ENCODE data around the gene DOC2B. TPM values are rescaled to one million over a fixed set of nuclear protein-coding genes. Genes with fewer than 3 reads are reported as not detected.
A peak's percentile ranks its signal among the peaks of the same experiment; 100 is the strongest.

DOC2B gene
- total RNA-seq (under 1 TPM; 0.08 to 0.34 TPM), total RNA-seq (0 to 5.9 (median 0.13) reads per million in 172 experiments)
- 0.16 TPM for polyA plus RNA-seq (2013, experiment 1 of 2)
- 0.15 TPM for polyA plus RNA-seq (2013, experiment 2 of 2)

DNA sequence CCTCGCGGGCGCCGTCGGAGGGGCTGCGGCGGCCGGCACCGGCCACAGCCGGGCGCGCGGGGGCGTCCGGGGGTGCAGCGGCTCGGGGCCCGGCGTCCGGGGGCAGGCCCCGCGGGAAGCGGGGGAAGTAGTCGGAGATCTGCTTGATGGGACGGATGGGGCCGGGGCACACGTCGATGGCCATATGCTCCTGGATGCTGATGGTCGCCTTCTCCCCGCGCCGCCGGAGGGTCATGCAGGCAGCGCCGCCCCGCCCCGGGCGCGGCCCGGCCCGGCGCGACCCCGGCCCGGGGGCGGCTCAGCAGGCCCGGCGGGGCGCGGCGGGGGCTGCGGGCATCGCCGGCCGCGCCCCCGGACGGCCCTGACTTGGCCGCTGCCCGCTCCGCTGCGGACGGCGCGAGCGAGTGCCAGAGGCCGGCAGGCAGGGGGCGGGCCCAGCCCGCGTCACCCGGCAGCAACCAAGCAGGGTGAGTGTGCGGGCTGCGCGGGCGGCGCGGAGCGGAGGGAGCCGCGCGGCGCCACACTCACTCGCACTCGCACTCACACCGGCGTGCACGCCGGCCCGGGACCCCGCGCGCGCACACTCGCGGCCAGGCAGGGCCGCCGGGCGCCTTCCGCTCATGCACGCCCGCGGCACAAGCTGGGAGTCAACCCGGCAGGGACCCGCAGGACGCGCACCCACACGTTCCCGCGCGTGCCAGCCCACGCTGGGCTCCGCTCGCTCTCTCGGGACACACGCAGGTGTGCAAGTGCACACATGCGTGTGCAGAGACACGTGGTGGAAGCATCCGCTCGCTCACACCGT lies at the start of gene DOC2B:
Gene DOC2B, minus strand, starts transcription at position 406 of the 805 bp plus-strand sequence. Its CDS starts 171 bp downstream, at position 235.
- ATAC-seq (ENCODE audit: poor library complexity) (no peak), DNase-seq (peak in 4 of 14 experiments; percentile 4 to 39 (median 23))
- Histone ChIP-seq H3K4me3 (ENCODE audit: low read length) (no peak within 1 kb of the TSS), H3K4me1 (ENCODE audit: insufficient read depth, low read length) (peaks cover 2% of the 10 kb centered on the region), H3K9me3 (ENCODE audit: control insufficient read depth in 1 of 2, insufficient read depth in 1 of 2, low read length in 2 of 2) (peaks cover 0 to 19% of the 10 kb centered on the region in 2 experiments), H3K27ac (ENCODE audit: low read depth in 1 of 2, low read length in 2 of 2) (no peak within 1 kb of the TSS), H3K36me3 (ENCODE audit: insufficient read depth, low read length) (no peaks in the 10 kb centered on the region), H3K27me3 (ENCODE audit: control insufficient read depth in 1 of 2, insufficient read depth in 2 of 2, low read length in 2 of 2) (peaks cover 34 to 54% of the 10 kb centered on the region in 2 experiments)
- no peak within 1 kb of the TSS for H3K4me3 Mint-ChIP-seq
- no peak for TF ChIP-seq CTCF (IDR thresholded peaks at IDR 0.05)
- intact Hi-C loops (cut with DNase I, micrococcal nuclease) = no loop called here
- no peaks in the 10 kb centered on the region for H3K36me3 Mint-ChIP-seq (ENCODE audit: low read depth)
- CTCF ChIA-PET = no interaction called here
- POLR2A ChIA-PET = no interaction called here
- H3K9me3 Mint-ChIP-seq = no peaks in the 10 kb centered on the region
- peaks cover 64% of the 10 kb centered on the region for H3K27me3 Mint-ChIP-seq
- no peak within 1 kb of the TSS for H3K27ac Mint-ChIP-seq
- no peaks in the 10 kb centered on the region for H3K4me1 Mint-ChIP-seq (ENCODE audit: low read depth)

GRCh38 chr17:230395-230770 lies 48.9 kb upstream of the DOC2B start:
- CTCF ChIA-PET = no interaction called here
- ATAC-seq (ENCODE audit: poor library complexity) (no peak), DNase-seq (no peak)
- Mint-ChIP-seq H3K4me1 (ENCODE audit: low read depth) (no peaks in the 10 kb centered on the region), H3K9me3 (no peaks in the 10 kb centered on the region), H3K27me3 (no peaks in the 10 kb centered on the region), H3K4me3 (no peak overlapping the region), H3K27ac (no peak overlapping the region), H3K36me3 (ENCODE audit: low read depth) (no peaks in the 10 kb centered on the region)
- TF ChIP-seq CTCF (IDR thresholded peaks at IDR 0.05) = no peak
- no peak overlapping the region for H3K27ac ChIP-seq (ENCODE audit: low read depth in 1 of 2, low read length in 2 of 2)
- H3K4me3 ChIP-seq (ENCODE audit: low read length) = no peak overlapping the region
- no peaks in the 10 kb centered on the region for H3K36me3 ChIP-seq (ENCODE audit: insufficient read depth, low read length)
- intact Hi-C loops (cut with DNase I, micrococcal nuclease) = no loop called here
- no peaks in the 10 kb centered on the region for H3K4me1 ChIP-seq (ENCODE audit: insufficient read depth, low read length)
- H3K9me3 ChIP-seq (ENCODE audit: control insufficient read depth in 1 of 2, insufficient read depth in 1 of 2, low read length in 2 of 2) = peaks cover 0 to 7% of the 10 kb centered on the region in 2 experiments
- no peaks in the 10 kb centered on the region for H3K27me3 ChIP-seq (ENCODE audit: control insufficient read depth in 1 of 2, insufficient read depth in 2 of 2, low read length in 2 of 2)
- POLR2A ChIA-PET = no interaction called here

DNA sequence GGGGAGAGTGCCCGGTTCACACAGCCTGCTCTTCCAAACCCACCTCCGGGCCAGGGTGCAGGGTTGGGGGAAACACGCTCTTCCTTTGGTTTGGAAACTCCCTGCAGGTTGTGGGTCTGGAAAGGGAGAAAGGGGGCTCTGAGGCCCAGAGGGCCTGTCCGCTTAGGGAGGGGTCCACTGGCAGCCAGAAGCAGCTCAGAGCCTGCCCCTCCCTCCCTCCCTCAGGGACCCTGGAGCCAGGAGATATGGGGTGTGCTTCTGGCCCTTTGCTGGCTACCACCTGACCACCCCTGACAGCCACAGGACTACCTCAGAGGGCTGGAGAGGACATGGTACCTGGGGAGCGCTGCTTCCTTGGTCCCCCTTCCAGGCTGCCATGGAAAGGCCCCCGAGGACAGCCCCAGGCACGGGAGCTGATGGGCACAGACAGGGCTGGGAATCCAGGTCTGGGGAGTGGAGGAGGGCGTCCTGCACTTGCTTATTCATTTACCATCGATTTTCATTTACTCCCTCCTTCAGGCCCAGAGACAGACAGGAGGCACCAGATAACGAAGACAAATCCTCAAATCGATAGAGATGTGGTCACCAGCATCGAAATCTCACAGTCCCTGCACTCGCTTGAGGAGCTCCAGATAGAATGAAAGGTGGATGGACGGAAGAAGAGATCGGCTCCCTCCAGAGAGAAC lies 48.4 kb upstream of the DOC2B start:
- H3K4me1 Mint-ChIP-seq (ENCODE audit: low read depth) = no peaks in the 10 kb centered on the region
- CTCF ChIA-PET = no interaction called here

More for the DNA sequence above, 48.4 kb upstream of the DOC2B start:
- H3K4me3 Mint-ChIP-seq = no peak overlapping the region
- Histone ChIP-seq H3K4me3 (ENCODE audit: low read length) (no peak overlapping the region), H3K27ac (ENCODE audit: low read depth in 1 of 2, low read length in 2 of 2) (no peak overlapping the region), H3K4me1 (ENCODE audit: insufficient read depth, low read length) (no peaks in the 10 kb centered on the region), H3K9me3 (ENCODE audit: control insufficient read depth in 1 of 2, insufficient read depth in 1 of 2, low read length in 2 of 2) (peaks cover 0 to 2% of the 10 kb centered on the region in 2 experiments), H3K27me3 (ENCODE audit: control insufficient read depth in 1 of 2, insufficient read depth in 2 of 2, low read length in 2 of 2) (no peaks in the 10 kb centered on the region), H3K36me3 (ENCODE audit: insufficient read depth, low read length) (no peaks in the 10 kb centered on the region)
- no peaks in the 10 kb centered on the region for H3K9me3 Mint-ChIP-seq
- no peak for TF ChIP-seq CTCF (IDR thresholded peaks at IDR 0.05)
- H3K27ac Mint-ChIP-seq = no peak overlapping the region
- H3K36me3 Mint-ChIP-seq (ENCODE audit: low read depth) = no peaks in the 10 kb centered on the region
- ATAC-seq (ENCODE audit: poor library complexity) = no peak
- POLR2A ChIA-PET = no interaction called here
- H3K27me3 Mint-ChIP-seq = no peaks in the 10 kb centered on the region
- intact Hi-C loops (cut with DNase I, micrococcal nuclease) = no loop called here
- no peak for DNase-seq
